Mesenchymal stem cell (in vitro differentiated cells and primary cell): ENCODE data around the gene CCDC27.
"Not testable (repeated sequence)": the region's sequence is repeated elsewhere in the genome, so short reads cannot be mapped to it uniquely, and the experiment has no call there.

Source experiments
- DNase-seq: peaks from one replicate; pipeline ENCODE4 v3.0.0-alpha.2; 2013
- H2AFZ ChIP-seq: one replicate; pipeline ENCODE4 v1.6.1; 2013; ENCODE audit warnings: low read depth, mild to moderate bottlenecking, control low read depth, inconsistent platforms, low read length, moderate library complexity
- H2AK5ac ChIP-seq: 2 replicates; pipeline ENCODE4 v1.6.1; 2013; ENCODE audit warnings: low read length, moderate library complexity, mild to moderate bottlenecking, inconsistent platforms; ENCODE audit not compliant: severe bottlenecking
- H2BK120ac ChIP-seq: one replicate; pipeline ENCODE4 v1.6.1; 2013; ENCODE audit warnings: low read depth, mild to moderate bottlenecking, inconsistent platforms, low read length, moderate library complexity
- H2BK12ac ChIP-seq, 2 experiments: one replicate each; pipeline ENCODE4 v1.6.1; 2013; ENCODE audit warnings: inconsistent platforms in 2 of 2, low read length in 2 of 2, mild to moderate bottlenecking in 2 of 2, moderate library complexity in 2 of 2, control low read depth in 1 of 2
- H2BK15ac ChIP-seq: one replicate; pipeline ENCODE4 v1.6.1; 2013; ENCODE audit warnings: mild to moderate bottlenecking, low read depth, inconsistent platforms; ENCODE audit not compliant: poor library complexity, severe bottlenecking
- H2BK5ac ChIP-seq: 2 replicates; pipeline ENCODE4 v1.6.1; 2013; ENCODE audit warnings: low read depth, mild to moderate bottlenecking, low read length, control low read depth, inconsistent platforms; ENCODE audit not compliant: poor library complexity, severe bottlenecking
- H3K14ac ChIP-seq, 2 experiments: one replicate each; pipeline ENCODE4 v1.6.1; 2013; ENCODE audit warnings: inconsistent platforms in 2 of 2, low read length in 2 of 2, control low read depth in 1 of 2, mild to moderate bottlenecking in 1 of 2, moderate library complexity in 1 of 2
- H3K18ac ChIP-seq, 2 experiments: one replicate each; pipeline ENCODE4 v1.6.1; 2013; ENCODE audit warnings: inconsistent platforms in 2 of 2, low read length in 2 of 2, control low read depth in 1 of 2, low read depth in 1 of 2, mild to moderate bottlenecking in 1 of 2
- H3K23ac ChIP-seq, 2 experiments: one replicate each; pipeline ENCODE4 v1.6.1; 2013; ENCODE audit warnings: inconsistent platforms in 2 of 2, low read length in 2 of 2, mild to moderate bottlenecking in 2 of 2, moderate library complexity in 2 of 2, control low read depth in 1 of 2
- H3K27ac ChIP-seq: 2 replicates; pipeline ENCODE4 v1.5.1; 2013; ENCODE audit warnings: mild to moderate bottlenecking, moderate library complexity, low read length, control low read depth, inconsistent platforms; ENCODE audit not compliant: poor library complexity, severe bottlenecking
- H3K27me3 ChIP-seq, 2 experiments: 2 replicates each; pipeline versions ENCODE4 v1.6.1 to v1.7.0; 2013; ENCODE audit warnings: low read length in 2 of 2, mild to moderate bottlenecking in 2 of 2, moderate library complexity in 2 of 2, control low read depth in 1 of 2, inconsistent platforms in 1 of 2; ENCODE audit not compliant: control insufficient read depth in 1 of 2, insufficient read depth in 1 of 2
- H3K36me3 ChIP-seq, 2 experiments: 2 replicates each; pipeline versions ENCODE4 v1.6.1 to v1.7.0; 2013; ENCODE audit warnings: low read length in 2 of 2, control low read depth in 1 of 2, inconsistent platforms in 1 of 2, low read depth in 1 of 2, mild to moderate bottlenecking in 1 of 2; ENCODE audit not compliant: insufficient read depth in 2 of 2, control insufficient read depth in 1 of 2
- H3K4ac ChIP-seq, 2 experiments: one replicate each; pipeline ENCODE4 v1.6.1; 2013; ENCODE audit warnings: inconsistent platforms in 2 of 2, low read length in 2 of 2, mild to moderate bottlenecking in 2 of 2, moderate library complexity in 2 of 2, control low read depth in 1 of 2, low read depth in 1 of 2
- H3K4me1 ChIP-seq: 2 replicates; pipeline ENCODE4 v1.6.1; 2013; ENCODE audit warnings: low read depth, low read length, control low read depth; ENCODE audit not compliant: control insufficient read depth, insufficient read depth
- H3K4me2 ChIP-seq: 2 replicates; pipeline ENCODE4 v1.6.1; 2013; ENCODE audit warnings: low read length, mild to moderate bottlenecking, inconsistent platforms; ENCODE audit not compliant: poor library complexity, severe bottlenecking
- H3K4me3 ChIP-seq, 2 experiments: 2 replicates each; pipeline versions ENCODE4 v1.5.1 to v1.7.0; 2013; ENCODE audit warnings: low read length in 2 of 2, mild to moderate bottlenecking in 2 of 2, control low read depth in 1 of 2, low read depth in 1 of 2; ENCODE audit not compliant: insufficient read depth in 1 of 2
- H3K79me1 ChIP-seq: replicated peaks from 2 replicates; pipeline ENCODE4 v1.6.1; 2013; ENCODE audit warnings: mild to moderate bottlenecking, control low read depth, low read length, inconsistent platforms; ENCODE audit not compliant: poor library complexity, severe bottlenecking
- H3K9ac ChIP-seq: 2 replicates; pipeline ENCODE4 v1.7.0; 2013; ENCODE audit warnings: mild to moderate bottlenecking, low read length, moderate library complexity
- H3K9me3 ChIP-seq: 2 replicates; pipeline ENCODE4 v1.7.0; 2013; ENCODE audit warnings: mild to moderate bottlenecking, low read length; ENCODE audit not compliant: control insufficient read depth
- H4K8ac ChIP-seq: one replicate; pipeline ENCODE4 v1.6.1; 2013; ENCODE audit warnings: inconsistent platforms, mild to moderate bottlenecking, low read length, moderate library complexity
- H4K91ac ChIP-seq: one replicate; pipeline ENCODE4 v1.6.1; 2013; ENCODE audit warnings: mild to moderate bottlenecking, low read length, inconsistent platforms
- WGBS: methylation state at CpG from one replicate; pipeline ENCODE4 v1.1.7; 2013; ENCODE audit warnings: mixed read lengths; 5-methylcytosine and 5-hydroxymethylcytosine counted together

CCDC27 gene

GRCh38 chr1:3721955-3722465 lies 30.2 kb upstream of the CCDC27 start:
- H3K79me1 ChIP-seq: no peaks in the 10 kb centered on the region
- no peak overlapping the region for H2BK120ac ChIP-seq
- H2AFZ ChIP-seq: no peak overlapping the region
- H3K27me3 ChIP-seq: peaks cover 18 to 34% of the 10 kb centered on the region in 2 experiments
- WGBS: 82% methylated on average over 20 of the region's 20 CpGs
- H3K4me1 ChIP-seq: peaks cover 2% of the 10 kb centered on the region
- H2AK5ac ChIP-seq: no peak overlapping the region
- H3K4ac ChIP-seq: no peak overlapping the region
- no peak for DNase-seq
- no peaks in the 10 kb centered on the region for H3K9me3 ChIP-seq
- H4K91ac ChIP-seq: no peak overlapping the region
- H3K14ac ChIP-seq: no peak overlapping the region
- no peak overlapping the region for H3K27ac ChIP-seq
- no peak overlapping the region for H3K4me3 ChIP-seq
- H2BK12ac ChIP-seq: no peak overlapping the region
- no peak overlapping the region for H4K8ac ChIP-seq
- no peaks in the 10 kb centered on the region for H3K36me3 ChIP-seq
- H3K4me2 ChIP-seq: no peak overlapping the region
- H2BK15ac ChIP-seq: no peak overlapping the region
- no peak overlapping the region for H3K9ac ChIP-seq
- H2BK5ac ChIP-seq: no peak overlapping the region
- H3K18ac ChIP-seq: no peak overlapping the region
- no peak overlapping the region for H3K23ac ChIP-seq

GRCh38 chr1:3722846-3723245 lies 29.4 kb upstream of the CCDC27 start:
- no peak overlapping the region for H4K8ac ChIP-seq
- H3K27me3 ChIP-seq: peaks cover 11 to 35% of the 10 kb centered on the region in 2 experiments
- no peak overlapping the region for H3K9ac ChIP-seq
- H2BK5ac ChIP-seq: no peak overlapping the region
- no peak overlapping the region for H2BK15ac ChIP-seq
- no peak overlapping the region for H3K27ac ChIP-seq
- DNase-seq: no peak
- H3K4me2 ChIP-seq: no peak overlapping the region
- H3K36me3 ChIP-seq: no peaks in the 10 kb centered on the region
- H3K4me3 ChIP-seq: no peak overlapping the region
- H4K91ac ChIP-seq: no peak overlapping the region
- WGBS: 82% methylated on average over 3 of the region's 3 CpGs
- no peak overlapping the region for H3K14ac ChIP-seq
- no peak overlapping the region for H3K18ac ChIP-seq
- H2BK120ac ChIP-seq: no peak overlapping the region
- no peaks in the 10 kb centered on the region for H3K79me1 ChIP-seq
- H3K4me1 ChIP-seq: peaks cover 4% of the 10 kb centered on the region
- H2AK5ac ChIP-seq: no peak overlapping the region
- no peak overlapping the region for H3K4ac ChIP-seq
- no peak overlapping the region for H2BK12ac ChIP-seq
- H3K9me3 ChIP-seq: no peaks in the 10 kb centered on the region
- H2AFZ ChIP-seq: no peak overlapping the region
- no peak overlapping the region for H3K23ac ChIP-seq

GRCh38 chr1:3724416-3725030 lies 27.7 kb upstream of the CCDC27 start:
- DNase-seq: peak; percentile 48
- H3K4me1 ChIP-seq, H2BK12ac ChIP-seq, H3K9me3 ChIP-seq, H2AK5ac ChIP-seq, H3K9ac ChIP-seq, H3K4ac ChIP-seq, H3K23ac ChIP-seq, H2BK5ac ChIP-seq, H3K14ac ChIP-seq, H4K91ac ChIP-seq, H4K8ac ChIP-seq, H3K4me2 ChIP-seq, H2BK120ac ChIP-seq, H3K27ac ChIP-seq, H3K4me3 ChIP-seq, H2BK15ac ChIP-seq, H3K79me1 ChIP-seq, H3K18ac ChIP-seq, H2AFZ ChIP-seq, H3K36me3 ChIP-seq: not testable (repeated sequence)
- WGBS: 43% methylated on average over 18 of the region's 18 CpGs
- H3K27me3 ChIP-seq: peaks cover 23 to 40% of the 10 kb centered on the region in 2 experiments

GRCh38 chr1:3725366-3725765 lies 26.9 kb upstream of the CCDC27 start:
- H2AFZ ChIP-seq: no peak overlapping the region
- no peak overlapping the region for H3K27ac ChIP-seq
- H4K8ac ChIP-seq: no peak overlapping the region
- no peak overlapping the region for H2BK120ac ChIP-seq
- no peak overlapping the region for H3K23ac ChIP-seq
- H2BK15ac ChIP-seq: no peak overlapping the region
- no peak for DNase-seq
- H3K79me1 ChIP-seq: no peaks in the 10 kb centered on the region
- H2BK12ac ChIP-seq: no peak overlapping the region
- no peak overlapping the region for H2BK5ac ChIP-seq
- no peaks in the 10 kb centered on the region for H3K36me3 ChIP-seq
- H3K4ac ChIP-seq: no peak overlapping the region
- H2AK5ac ChIP-seq: no peak overlapping the region
- no peak overlapping the region for H3K9ac ChIP-seq
- H3K14ac ChIP-seq: no peak overlapping the region
- no peak overlapping the region for H3K18ac ChIP-seq
- 94% methylated on average over 2 of the region's 2 CpGs for WGBS
- H3K4me2 ChIP-seq: no peak overlapping the region
- no peaks in the 10 kb centered on the region for H3K9me3 ChIP-seq
- no peak overlapping the region for H3K4me3 ChIP-seq
- no peak overlapping the region for H4K91ac ChIP-seq
- peaks cover 2% of the 10 kb centered on the region for H3K4me1 ChIP-seq
- peaks cover 25 to 40% of the 10 kb centered on the region in 2 experiments for H3K27me3 ChIP-seq
